IPS-18a (cell line): ENCODE measurements around the gene FTCDNL1.

Experiments used
- H3K27ac ChIP-seq: one replicate; pipeline ENCODE4 v1.5.1; 2013; ENCODE audit warnings: low read length
- H3K27me3 ChIP-seq: one replicate; pipeline ENCODE4 v1.6.1; 2013; ENCODE audit warnings: mild to moderate bottlenecking, low read length; ENCODE audit not compliant: control insufficient read depth, insufficient read depth
- H3K36me3 ChIP-seq: one replicate; pipeline ENCODE4 v1.6.1; 2013; ENCODE audit warnings: low read depth, low read length; ENCODE audit not compliant: control insufficient read depth
- H3K4me1 ChIP-seq: one replicate; pipeline ENCODE4 v1.6.1; 2013; ENCODE audit warnings: low read depth, low read length; ENCODE audit not compliant: control insufficient read depth
- H3K4me3 ChIP-seq: one replicate; pipeline ENCODE4 v1.5.1; 2013; ENCODE audit warnings: low read length
- H3K9ac ChIP-seq: one replicate; pipeline ENCODE4 v1.6.1; 2013; ENCODE audit warnings: mild to moderate bottlenecking, low read length, moderate library complexity
- H3K9me3 ChIP-seq: one replicate; pipeline ENCODE4 v1.6.1; 2013; ENCODE audit warnings: low read depth, low read length; ENCODE audit not compliant: control insufficient read depth

Gene FTCDNL1

GRCh38 chr2:199756211-199756610, 94.8 kb downstream of the FTCDNL1 start:
- Histone ChIP-seq H3K9me3 (peaks cover 5% of the 10 kb centered on the region), H3K27ac (no peak overlapping the region), H3K27me3 (no peaks in the 10 kb centered on the region), H3K4me1 (peaks cover 8% of the 10 kb centered on the region), H3K4me3 (no peak overlapping the region), H3K36me3 (no peaks in the 10 kb centered on the region), H3K9ac (no peak overlapping the region)

- no peak overlapping the region for H3K27ac ChIP-seq
- no peaks in the 10 kb centered on the region for H3K36me3 ChIP-seq
- H3K4me3 ChIP-seq: no peak overlapping the region
- H3K9me3 ChIP-seq: peaks cover 5% of the 10 kb centered on the region
- peaks cover 11% of the 10 kb centered on the region for H3K4me1 ChIP-seq
- H3K9ac ChIP-seq: no peak overlapping the region
- no peaks in the 10 kb centered on the region for H3K27me3 ChIP-seq
These were observed 96.2 kb downstream of the FTCDNL1 start for GRCh38 chr2:199754766-199755165.

GRCh38 chr2:199751492-199752120, 99.4 kb downstream of the FTCDNL1 start:
- no peak overlapping the region for H3K9ac ChIP-seq
- H3K36me3 ChIP-seq: no peaks in the 10 kb centered on the region
- no peaks in the 10 kb centered on the region for H3K27me3 ChIP-seq
- peaks cover 11% of the 10 kb centered on the region for H3K4me1 ChIP-seq
- no peak overlapping the region for H3K27ac ChIP-seq
- H3K9me3 ChIP-seq: peaks cover 5% of the 10 kb centered on the region
- no peak overlapping the region for H3K4me3 ChIP-seq

GRCh38 chr2:199749571-199749970, 101.4 kb downstream of the FTCDNL1 start:
- H3K4me3 ChIP-seq: no peak overlapping the region
- no peaks in the 10 kb centered on the region for H3K36me3 ChIP-seq
- peaks cover 11% of the 10 kb centered on the region for H3K4me1 ChIP-seq
- no peak overlapping the region for H3K27ac ChIP-seq
- H3K9me3 ChIP-seq: peaks cover 5% of the 10 kb centered on the region
- H3K27me3 ChIP-seq: no peaks in the 10 kb centered on the region
- no peak overlapping the region for H3K9ac ChIP-seq

- H3K27ac ChIP-seq: no peak overlapping the region
- H3K9ac ChIP-seq: no peak overlapping the region
- no peaks in the 10 kb centered on the region for H3K36me3 ChIP-seq
- H3K9me3 ChIP-seq: no peaks in the 10 kb centered on the region
- H3K27me3 ChIP-seq: no peaks in the 10 kb centered on the region
- no peak overlapping the region for H3K4me3 ChIP-seq
- H3K4me1 ChIP-seq: peaks cover 28% of the 10 kb centered on the region
These were observed 106.3 kb downstream of the FTCDNL1 start for GRCh38 chr2:199744724-199745123.

- H3K36me3 ChIP-seq: no peaks in the 10 kb centered on the region
- H3K9me3 ChIP-seq: no peaks in the 10 kb centered on the region
- no peak overlapping the region for H3K4me3 ChIP-seq
- no peak overlapping the region for H3K27ac ChIP-seq
- H3K9ac ChIP-seq: no peak overlapping the region
- H3K27me3 ChIP-seq: no peaks in the 10 kb centered on the region
- H3K4me1 ChIP-seq: peaks cover 28% of the 10 kb centered on the region
These were observed 106.7 kb downstream of the FTCDNL1 start for GRCh38 chr2:199744260-199744659.

GRCh38 chr2:199743415-199744120, 107.4 kb downstream of the FTCDNL1 start:
- Histone ChIP-seq H3K9ac (no peak overlapping the region), H3K27ac (no peak overlapping the region), H3K9me3 (no peaks in the 10 kb centered on the region), H3K36me3 (no peaks in the 10 kb centered on the region), H3K27me3 (no peaks in the 10 kb centered on the region), H3K4me3 (no peak overlapping the region), H3K4me1 (peaks cover 28% of the 10 kb centered on the region)

GRCh38 chr2:199742884-199743283, 108.1 kb downstream of the FTCDNL1 start:
- Histone ChIP-seq H3K4me1 (peaks cover 28% of the 10 kb centered on the region), H3K27me3 (no peaks in the 10 kb centered on the region), H3K36me3 (no peaks in the 10 kb centered on the region), H3K9me3 (no peaks in the 10 kb centered on the region), H3K27ac (no peak overlapping the region), H3K9ac (no peak overlapping the region), H3K4me3 (no peak overlapping the region)

GRCh38 chr2:199740111-199740428, 110.9 kb downstream of the FTCDNL1 start:
- Histone ChIP-seq H3K36me3 (no peaks in the 10 kb centered on the region), H3K4me1 (peaks cover 28% of the 10 kb centered on the region), H3K9ac (no peak overlapping the region), H3K9me3 (no peaks in the 10 kb centered on the region), H3K27me3 (no peaks in the 10 kb centered on the region), H3K27ac (no peak overlapping the region), H3K4me3 (no peak overlapping the region)

GRCh38 chr2:199739413-199740110, 111.4 kb downstream of the FTCDNL1 start:
- no peaks in the 10 kb centered on the region for H3K27me3 ChIP-seq
- H3K9me3 ChIP-seq: no peaks in the 10 kb centered on the region
- no peak overlapping the region for H3K9ac ChIP-seq
- no peak overlapping the region for H3K4me3 ChIP-seq
- H3K27ac ChIP-seq: no peak overlapping the region
- H3K36me3 ChIP-seq: no peaks in the 10 kb centered on the region
- H3K4me1 ChIP-seq: peaks cover 28% of the 10 kb centered on the region

- H3K4me1 ChIP-seq: peaks cover 27% of the 10 kb centered on the region
- no peaks in the 10 kb centered on the region for H3K36me3 ChIP-seq
- no peak overlapping the region for H3K4me3 ChIP-seq
- H3K27ac ChIP-seq: no peak overlapping the region
- no peaks in the 10 kb centered on the region for H3K9me3 ChIP-seq
- H3K27me3 ChIP-seq: no peaks in the 10 kb centered on the region
- H3K9ac ChIP-seq: no peak overlapping the region
These were observed 112.1 kb downstream of the FTCDNL1 start for GRCh38 chr2:199738727-199739412.
